HG02840 (cell line): ENCODE measurements around the gene CA12.
"Not testable (repeated sequence)": the region's sequence is repeated elsewhere in the genome, so short reads cannot be mapped to it uniquely, and the experiment has no call there.

Experiments used
- ATAC-seq: cut with Tn5 transposase; IDR thresholded peaks from one replicate; pipeline ENCODE4 v1.9.1; 2021; ENCODE audit warnings: mild to moderate bottlenecking, moderate library complexity, moderate number of reproducible peaks; ENCODE audit not compliant: unreplicated experiment, low FRiP score

Gene CA12

DNA sequence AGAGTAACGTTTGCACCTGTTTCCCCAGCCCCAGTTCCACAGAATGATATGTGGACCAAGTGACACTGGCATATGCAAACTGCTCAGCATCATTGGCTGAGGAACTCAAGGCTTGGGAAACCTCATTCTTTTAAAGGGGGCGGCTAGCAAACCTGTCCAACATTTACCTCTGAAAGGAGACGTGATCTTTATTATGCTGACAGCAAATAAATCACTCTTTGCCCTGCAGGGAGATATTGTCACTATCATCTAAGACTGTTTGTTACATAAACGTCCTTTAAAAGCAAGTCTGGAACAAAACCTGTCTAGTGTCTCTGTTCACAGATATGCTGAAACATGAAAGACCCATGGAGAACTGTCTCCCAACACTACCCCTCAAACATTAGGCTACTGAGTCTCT lies 21.5 kb downstream of the CA12 start:
- no peak for ATAC-seq

GRCh38 chr15:63358241-63359029 lies 23.2 kb downstream of the CA12 start:
- ATAC-seq = no peak

DNA sequence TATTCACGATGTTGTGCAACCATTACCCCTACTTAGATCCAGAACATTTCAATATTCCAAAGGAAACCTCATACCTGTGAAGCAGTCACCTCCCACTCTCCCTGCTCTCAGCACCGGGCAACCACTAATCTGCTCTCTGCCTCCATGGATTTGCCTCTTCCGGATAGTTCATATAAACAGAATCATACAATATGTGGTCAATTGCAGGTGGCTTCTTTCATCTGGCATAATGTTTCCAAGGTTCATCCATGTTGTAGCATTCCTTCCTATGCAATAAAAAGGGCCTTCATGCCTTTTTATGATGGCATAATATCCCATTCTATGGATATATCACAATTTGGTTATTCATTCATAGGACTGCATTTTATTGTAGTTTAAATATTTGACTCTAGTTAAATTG lies 23.9 kb downstream of the CA12 start:
- no peak for ATAC-seq

- no peak for ATAC-seq
These were observed 24.6 kb downstream of the CA12 start for GRCh38 chr15:63357061-63357460.

DNA sequence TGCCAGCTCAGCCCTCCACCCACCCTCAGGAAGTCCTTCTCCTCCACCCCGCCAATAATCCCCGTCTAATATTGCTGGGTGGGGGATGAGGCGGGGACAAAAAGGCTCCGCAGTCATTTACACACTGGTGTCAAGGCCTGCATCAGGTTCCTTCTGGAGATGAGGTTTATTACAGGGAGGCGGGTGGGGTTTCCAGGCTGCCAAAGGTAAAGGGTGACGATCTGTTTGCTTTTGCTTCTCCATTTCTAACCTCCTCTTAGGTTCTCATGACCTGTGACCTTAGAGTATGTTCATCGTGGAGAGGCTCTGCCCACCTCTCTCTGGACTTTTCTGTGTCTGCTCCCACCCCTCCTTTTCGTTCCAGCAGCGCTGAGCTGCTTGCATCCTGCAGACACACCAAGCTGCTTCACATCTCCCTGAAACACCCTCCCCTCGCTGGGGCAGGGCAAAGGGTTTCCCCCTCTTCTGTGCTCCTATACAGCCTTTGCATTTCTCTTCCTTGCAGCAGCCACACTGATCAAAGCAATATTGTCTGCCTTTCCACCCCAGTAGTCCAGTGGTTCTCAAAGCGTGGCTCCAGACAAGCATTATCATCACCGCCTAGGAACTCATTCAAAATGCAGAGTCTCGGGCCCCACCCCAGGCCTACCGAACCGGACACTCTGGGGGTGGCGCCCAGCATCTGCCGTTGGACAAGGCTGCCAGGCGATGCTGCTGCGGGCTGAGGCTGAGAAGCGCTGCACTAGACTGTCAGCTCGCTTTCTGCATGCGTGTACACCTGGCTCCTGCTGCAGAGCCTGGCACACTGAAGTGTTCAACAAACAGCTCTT lies 26.6 kb downstream of the CA12 start:
- no peak for ATAC-seq

DNA sequence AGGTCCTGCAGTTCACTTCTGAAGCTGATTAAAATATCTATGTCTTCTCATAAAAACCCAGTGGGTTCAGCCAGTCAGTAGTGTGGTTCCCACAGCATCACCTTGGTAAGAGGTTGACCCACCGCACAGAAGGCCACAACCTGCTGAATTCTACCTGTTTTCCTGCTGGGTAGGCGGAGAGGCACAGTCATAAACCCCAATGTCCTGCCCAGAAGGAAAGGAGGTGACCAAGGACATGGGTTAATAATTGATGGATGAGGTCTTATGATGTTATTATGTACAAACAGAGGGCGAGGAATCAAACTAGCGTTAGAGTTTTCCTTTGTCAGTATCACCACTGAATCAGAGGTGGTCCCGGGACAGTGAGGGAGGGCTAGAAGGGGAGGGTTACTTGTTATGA lies 27.8 kb downstream of the CA12 start:
- ATAC-seq = no peak

GRCh38 chr15:63353261-63353660 lies 28.4 kb downstream of the CA12 start:
- no peak for ATAC-seq

DNA sequence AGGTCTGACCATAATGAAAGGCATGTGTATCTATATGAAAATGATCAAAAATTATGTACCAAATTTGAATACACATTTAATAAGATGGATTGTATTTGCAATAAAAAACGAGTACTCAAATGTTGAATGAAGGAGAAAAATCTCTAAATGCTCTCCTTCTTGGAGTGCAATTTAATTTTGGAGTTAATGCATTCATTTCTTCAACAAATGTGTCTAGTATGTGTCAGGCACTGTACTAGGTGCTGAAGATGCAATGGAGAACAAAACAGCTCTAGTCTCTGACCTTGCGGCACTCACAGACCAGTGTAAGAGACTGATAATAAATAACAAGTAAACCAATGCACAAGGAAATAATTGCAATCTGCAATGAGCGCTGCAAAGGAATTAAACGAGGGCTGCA lies 28.8 kb downstream of the CA12 start:
- ATAC-seq = no peak

GRCh38 chr15:63351170-63351569 lies 30.5 kb downstream of the CA12 start:
- no peak for ATAC-seq

DNA sequence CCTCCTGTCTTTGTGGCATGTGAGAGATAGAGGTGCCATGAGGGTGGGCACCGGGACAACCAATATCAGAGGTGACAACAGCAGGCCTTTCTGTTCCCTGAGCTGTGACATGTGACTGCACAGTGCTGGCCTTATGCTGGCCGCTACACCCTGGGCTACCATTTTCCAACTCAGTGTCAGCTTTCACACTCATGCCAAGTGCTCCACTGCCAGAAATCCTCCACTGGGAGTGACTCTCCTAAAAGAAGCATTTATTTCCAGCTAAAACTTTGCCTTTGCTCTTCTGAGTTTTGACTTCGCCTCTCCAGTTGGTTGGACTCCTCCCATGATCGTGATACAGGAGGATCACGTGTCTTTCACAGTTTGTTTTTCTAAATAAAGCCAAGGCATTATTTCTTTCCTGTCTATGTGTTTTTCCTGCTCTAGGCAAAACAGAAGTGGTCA lies 31.4 kb downstream of the CA12 start:
- no peak for ATAC-seq

DNA sequence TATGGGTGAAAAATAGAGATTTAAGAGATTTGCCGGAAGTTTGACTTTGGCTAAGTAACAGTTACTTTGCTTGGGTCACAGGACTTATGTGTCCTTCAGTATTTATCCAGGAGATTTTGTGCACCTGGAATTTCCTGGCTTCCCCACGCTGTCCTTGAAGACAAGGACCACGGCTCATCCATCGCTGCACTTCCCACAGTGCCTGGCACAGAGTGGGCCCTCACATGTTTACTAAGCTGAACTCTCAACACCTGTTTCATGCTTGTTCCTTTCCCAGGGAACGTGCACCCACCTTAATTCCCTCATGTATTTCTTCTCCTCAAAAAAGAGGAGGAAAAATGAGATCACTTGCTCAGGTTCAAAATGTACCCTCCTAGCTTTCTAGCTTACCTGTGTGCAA lies 32.0 kb downstream of the CA12 start:
- no peak for ATAC-seq

DNA sequence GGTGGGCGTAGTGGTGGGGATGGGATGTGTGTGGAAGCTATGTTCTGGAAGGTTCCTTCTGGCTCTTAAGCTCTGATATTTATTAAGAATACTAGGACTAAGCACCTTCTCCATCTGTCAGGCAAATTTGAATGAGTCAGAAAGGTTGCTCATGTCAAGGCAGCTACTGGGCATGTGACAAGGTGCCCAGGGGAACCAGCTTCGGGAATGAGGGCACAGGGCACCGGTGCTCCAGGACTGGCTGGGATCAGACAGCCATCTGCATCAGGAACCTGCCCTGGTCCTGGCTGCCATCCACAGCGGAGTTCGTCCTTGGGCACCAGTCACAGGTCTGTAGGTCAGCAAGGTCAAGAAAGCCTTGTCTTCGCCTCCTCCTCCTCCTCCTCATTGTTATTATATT lies 32.5 kb downstream of the CA12 start:
- ATAC-seq = no peak

- no peak for ATAC-seq
These were observed 33.3 kb downstream of the CA12 start for GRCh38 chr15:63348392-63348791.

- no peak for ATAC-seq
These were observed 34.4 kb downstream of the CA12 start for GRCh38 chr15:63347074-63347857.

GRCh38 chr15:63345391-63345752 lies 36.3 kb downstream of the CA12 start:
- ATAC-seq = no peak

DNA sequence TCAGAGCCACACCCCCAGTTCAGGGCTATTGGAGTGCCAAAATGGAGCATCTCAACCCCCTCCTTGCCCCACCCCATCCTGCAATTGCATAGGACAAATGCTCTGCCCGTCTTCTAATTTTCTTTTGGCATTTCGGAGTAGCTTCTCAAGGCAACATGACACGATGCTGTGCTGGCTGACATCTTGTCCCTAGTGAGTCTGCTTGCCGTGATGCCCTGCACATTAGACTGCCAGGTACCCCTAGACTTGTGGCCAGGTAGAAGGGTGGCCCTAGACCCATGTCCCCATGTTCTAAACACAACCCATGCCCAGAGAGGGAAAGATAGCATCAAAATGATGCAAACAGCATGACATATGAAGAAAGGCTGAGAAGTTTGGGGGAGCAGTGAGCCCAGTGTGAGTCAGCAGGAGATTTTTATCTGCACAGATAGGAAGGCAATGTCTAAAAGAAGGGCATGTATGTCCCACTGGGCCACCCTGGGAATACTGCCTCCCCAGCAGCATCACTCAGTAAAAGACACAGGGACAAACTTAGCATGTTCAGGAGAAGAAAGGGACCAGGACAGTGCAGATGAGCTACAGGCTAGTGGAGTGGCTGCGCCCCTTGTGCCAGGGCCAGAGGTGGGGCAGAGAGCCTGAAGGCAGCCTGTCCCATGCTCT lies 36.8 kb downstream of the CA12 start:
- ATAC-seq = no peak

DNA sequence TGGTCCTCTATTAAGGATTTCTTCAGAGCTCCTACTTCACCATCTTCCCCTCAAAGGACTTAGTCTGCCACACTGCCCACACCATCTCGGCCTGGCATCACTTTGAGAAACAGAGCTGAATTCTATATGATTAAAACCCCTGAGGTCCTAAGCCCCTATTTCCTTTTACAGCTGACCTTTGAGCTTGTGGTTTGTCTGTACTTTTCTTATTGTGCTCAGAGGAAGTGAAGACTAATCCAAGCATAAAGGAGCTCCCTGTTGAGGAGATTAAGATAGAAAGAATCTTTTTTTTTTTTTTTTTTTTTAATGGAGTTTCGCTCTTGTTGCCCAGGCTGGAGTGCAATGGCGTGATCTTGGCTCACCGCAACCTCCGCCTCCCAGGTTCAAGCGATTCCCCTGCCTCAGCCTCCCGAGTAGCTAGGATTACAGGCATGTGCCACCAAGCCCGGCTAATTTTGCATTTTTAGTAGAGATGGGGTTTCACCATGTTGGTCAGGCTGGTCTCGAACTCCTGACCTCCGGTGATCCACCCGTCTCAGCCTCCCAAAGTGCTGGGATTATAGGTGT lies 38.6 kb downstream of the CA12 start:
- ATAC-seq = not testable (repeated sequence)

DNA sequence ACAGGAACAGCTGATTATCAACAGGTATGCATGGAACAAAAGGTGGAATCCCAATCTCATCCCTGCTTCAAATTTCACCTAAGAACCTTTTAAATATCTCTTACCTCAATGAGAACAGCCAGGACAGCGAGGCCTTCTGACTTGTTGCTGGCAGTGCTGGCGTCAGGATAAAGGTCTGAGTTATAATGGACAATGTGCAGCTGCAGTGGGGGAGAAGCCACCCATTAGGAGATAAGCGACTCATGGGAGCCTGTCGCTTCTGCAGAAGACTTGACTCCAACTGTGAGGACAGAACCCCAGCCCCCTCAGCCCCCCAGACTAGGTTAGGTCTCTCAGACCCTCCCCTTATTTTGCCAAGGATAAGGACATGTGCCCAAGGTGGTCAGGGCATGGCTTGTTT lies 39.7 kb downstream of the CA12 start:
- no peak for ATAC-seq

GRCh38 chr15:63340878-63341277 lies 40.8 kb downstream of the CA12 start:
- no peak for ATAC-seq

DNA sequence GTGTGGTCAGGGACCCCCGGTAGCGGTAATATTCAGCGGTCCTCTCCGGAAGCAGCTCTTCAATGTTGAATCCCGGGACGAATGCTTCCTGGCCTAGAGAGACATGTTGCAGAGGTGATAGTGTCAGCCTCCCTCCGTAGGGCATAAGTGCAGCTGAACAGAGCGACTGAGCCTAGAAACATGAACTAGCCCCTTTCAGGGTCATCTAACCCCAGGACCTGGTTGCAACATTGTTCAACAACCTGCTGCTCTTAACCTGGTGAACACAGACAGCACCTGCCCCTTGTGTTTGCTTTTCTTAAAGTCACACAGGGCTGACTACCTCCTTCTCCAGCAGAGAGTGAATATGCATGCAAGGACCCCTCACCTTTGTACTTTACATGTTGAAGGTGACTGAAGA lies 41.3 kb downstream of the CA12 start:
- ATAC-seq = no peak
